ENCODE results near the gene PPP1R1B.

DNA sequence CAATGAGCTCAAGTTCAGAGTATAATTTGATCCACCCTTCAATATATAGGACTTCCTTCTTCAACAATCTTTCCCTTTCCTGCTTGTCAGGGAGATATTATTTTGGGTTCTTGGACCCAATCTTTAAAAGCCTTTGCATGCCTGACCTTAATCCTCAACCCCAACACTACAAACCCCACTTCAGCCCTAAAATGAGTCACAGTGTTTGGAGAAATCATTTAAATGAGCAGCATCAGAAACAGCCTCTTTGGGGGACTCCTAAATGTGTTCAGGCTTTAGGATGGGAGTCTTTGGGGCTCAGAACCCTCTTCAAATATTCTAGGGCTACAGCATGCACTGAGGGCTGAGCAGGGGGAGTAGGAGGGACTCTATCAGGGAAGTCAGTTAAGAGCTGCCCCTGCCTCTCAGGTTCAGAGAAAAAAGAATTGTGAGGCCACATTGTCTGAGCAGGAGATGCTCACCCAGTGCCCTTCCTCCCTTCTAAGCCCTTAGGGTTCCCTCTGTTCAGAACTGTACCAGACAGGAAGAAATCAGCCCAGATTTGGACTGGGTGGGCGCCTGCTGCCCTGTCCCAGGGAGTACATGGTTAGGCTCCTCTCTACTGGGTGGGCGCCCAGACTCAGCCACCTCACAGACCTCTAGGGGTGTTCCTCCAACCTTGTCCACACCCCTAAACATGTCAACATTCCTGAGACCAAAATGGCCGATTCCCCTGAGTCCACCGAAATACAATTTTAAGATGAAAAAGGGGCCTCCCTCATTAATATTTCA lies 24.0 kb upstream of the PPP1R1B start:
- TF ChIP-seq, protein P1, sequence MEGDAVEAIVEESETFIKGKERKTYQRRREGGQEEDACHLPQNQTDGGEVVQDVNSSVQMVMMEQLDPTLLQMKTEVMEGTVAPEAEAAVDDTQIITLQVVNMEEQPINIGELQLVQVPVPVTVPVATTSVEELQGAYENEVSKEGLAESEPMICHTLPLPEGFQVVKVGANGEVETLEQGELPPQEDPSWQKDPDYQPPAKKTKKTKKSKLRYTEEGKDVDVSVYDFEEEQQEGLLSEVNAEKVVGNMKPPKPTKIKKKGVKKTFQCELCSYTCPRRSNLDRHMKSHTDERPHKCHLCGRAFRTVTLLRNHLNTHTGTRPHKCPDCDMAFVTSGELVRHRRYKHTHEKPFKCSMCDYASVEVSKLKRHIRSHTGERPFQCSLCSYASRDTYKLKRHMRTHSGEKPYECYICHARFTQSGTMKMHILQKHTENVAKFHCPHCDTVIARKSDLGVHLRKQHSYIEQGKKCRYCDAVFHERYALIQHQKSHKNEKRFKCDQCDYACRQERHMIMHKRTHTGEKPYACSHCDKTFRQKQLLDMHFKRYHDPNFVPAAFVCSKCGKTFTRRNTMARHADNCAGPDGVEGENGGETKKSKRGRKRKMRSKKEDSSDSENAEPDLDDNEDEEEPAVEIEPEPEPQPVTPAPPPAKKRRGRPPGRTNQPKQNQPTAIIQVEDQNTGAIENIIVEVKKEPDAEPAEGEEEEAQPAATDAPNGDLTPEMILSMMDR (IDR thresholded peaks at IDR 0.05): no peak
- TF ChIP-seq POLR2A (IDR thresholded peaks at IDR 0.05): no peak
- TF ChIP-seq POLR2AphosphoS5 (IDR thresholded peaks at IDR 0.05): no peak
- no peak for TF ChIP-seq EP300 (IDR thresholded peaks at IDR 0.05)

All from gastroesophageal sphincter (tissue), 3 donors.